Measurements from ENCODE around the gene KCNIP4. TPM values are rescaled to one million over a fixed set of nuclear protein-coding genes. Genes with fewer than 3 reads are reported as not detected.

The KCNIP4 gene
- total RNA-seq, 1 donor from 2014 or later, result not detected

DNA sequence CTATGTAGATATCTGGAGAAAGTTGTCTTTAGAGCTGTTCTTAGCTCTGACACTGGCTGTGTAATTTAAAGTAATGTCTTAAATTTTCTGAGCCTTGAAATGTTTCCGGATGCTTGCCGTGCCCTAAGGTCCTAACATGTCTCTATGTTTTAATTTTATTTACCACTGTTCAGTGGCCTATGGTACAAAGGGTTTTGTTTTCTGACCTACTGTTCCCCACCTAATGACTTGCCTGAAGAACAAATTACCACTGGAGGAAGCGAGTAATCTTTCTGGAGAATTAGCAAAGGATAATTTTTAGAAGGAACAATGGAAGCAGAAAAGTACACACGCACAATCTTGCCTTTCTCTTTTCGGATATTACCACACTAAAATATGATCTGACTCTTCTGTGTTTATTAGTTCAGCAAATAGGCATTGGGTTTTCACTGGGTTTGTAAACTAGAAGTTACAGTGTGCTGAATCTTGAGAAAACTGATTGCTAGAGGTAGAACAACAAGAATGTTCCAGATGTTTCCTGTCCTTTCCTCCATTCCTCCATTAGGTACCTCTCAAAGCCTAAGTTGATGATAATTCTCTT, 812.4 kb downstream of the KCNIP4 start:
- ChIA-PET CTCF (no interaction called here), POLR2A (no interaction called here)
- H3K4me3 Mint-ChIP-seq, result no peak overlapping the region
- no peak overlapping the region for H3K27ac Mint-ChIP-seq
- no peaks in the 10 kb centered on the region for H3K27me3 Mint-ChIP-seq
- intact Hi-C loops (cut with micrococcal nuclease), result no loop called here
- no peaks in the 10 kb centered on the region for H3K4me1 Mint-ChIP-seq
- TF ChIP-seq, protein P1, sequence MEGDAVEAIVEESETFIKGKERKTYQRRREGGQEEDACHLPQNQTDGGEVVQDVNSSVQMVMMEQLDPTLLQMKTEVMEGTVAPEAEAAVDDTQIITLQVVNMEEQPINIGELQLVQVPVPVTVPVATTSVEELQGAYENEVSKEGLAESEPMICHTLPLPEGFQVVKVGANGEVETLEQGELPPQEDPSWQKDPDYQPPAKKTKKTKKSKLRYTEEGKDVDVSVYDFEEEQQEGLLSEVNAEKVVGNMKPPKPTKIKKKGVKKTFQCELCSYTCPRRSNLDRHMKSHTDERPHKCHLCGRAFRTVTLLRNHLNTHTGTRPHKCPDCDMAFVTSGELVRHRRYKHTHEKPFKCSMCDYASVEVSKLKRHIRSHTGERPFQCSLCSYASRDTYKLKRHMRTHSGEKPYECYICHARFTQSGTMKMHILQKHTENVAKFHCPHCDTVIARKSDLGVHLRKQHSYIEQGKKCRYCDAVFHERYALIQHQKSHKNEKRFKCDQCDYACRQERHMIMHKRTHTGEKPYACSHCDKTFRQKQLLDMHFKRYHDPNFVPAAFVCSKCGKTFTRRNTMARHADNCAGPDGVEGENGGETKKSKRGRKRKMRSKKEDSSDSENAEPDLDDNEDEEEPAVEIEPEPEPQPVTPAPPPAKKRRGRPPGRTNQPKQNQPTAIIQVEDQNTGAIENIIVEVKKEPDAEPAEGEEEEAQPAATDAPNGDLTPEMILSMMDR (IDR thresholded peaks at IDR 0.05), result no peak
- peaks cover 13% of the 10 kb centered on the region for H3K9me3 Mint-ChIP-seq
- no peak for DNase-seq
- no peak for ATAC-seq (ENCODE audit: low read depth)
- H3K36me3 Mint-ChIP-seq (ENCODE audit: low read depth), result no peaks in the 10 kb centered on the region

DNA sequence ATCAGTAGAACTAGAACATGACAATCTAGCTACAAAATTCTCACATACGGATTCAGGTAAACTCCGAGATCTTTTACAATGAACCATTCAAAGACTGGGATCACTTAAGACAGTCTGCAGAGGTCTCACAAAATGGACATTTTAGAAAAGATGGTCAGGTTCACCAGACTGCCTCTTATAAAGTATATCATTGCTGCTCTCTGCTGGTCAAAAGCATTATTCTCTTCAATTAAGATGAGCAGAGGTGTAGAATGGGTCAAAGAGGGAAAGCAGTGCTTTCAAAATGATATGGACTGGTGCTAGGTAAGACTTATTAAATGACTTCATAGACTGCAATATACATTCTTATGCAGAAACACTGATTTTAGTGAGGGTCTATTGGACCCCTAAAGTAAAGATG, 813.6 kb downstream of the KCNIP4 start:
- no peak for ATAC-seq (ENCODE audit: low read depth)
- ChIA-PET POLR2A (no interaction called here), CTCF (no interaction called here)
- no peaks in the 10 kb centered on the region for H3K4me1 Mint-ChIP-seq
- peaks cover 13% of the 10 kb centered on the region for H3K9me3 Mint-ChIP-seq
- TF ChIP-seq, protein P1 (IDR thresholded peaks at IDR 0.05), result no peak
- H3K27ac Mint-ChIP-seq, result no peak overlapping the region
- DNase-seq, result no peak
- no peaks in the 10 kb centered on the region for H3K27me3 Mint-ChIP-seq
- intact Hi-C loops (cut with micrococcal nuclease), result no loop called here
- H3K36me3 Mint-ChIP-seq (ENCODE audit: low read depth), result no peaks in the 10 kb centered on the region
- H3K4me3 Mint-ChIP-seq, result no peak overlapping the region

DNA sequence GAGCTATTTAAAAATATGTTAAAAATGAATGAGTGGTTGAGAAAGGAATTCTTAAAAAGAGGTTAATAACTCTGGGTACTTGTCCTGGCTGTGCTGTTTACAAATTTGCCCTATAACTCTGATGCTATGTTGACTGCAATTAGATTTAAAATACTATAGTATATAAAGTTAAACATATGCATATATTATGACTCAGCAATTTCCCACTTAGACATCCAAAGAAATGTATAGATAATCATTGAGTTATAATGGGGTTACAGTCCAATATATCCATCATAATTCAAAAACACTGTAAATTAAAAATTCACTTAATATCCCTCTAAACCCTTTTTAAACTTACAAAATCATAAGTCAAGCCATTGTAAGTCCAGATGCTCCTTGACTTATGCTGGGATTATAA, 818.0 kb downstream of the KCNIP4 start:
- Mint-ChIP-seq H3K4me1 (no peaks in the 10 kb centered on the region), H3K9me3 (peaks cover 8% of the 10 kb centered on the region), H3K36me3 (ENCODE audit: low read depth) (no peaks in the 10 kb centered on the region), H3K4me3 (no peak overlapping the region), H3K27me3 (no peaks in the 10 kb centered on the region), H3K27ac (no peak overlapping the region)
- POLR2A ChIA-PET, result no interaction called here
- TF ChIP-seq, protein P1 (IDR thresholded peaks at IDR 0.05), result no peak
- ATAC-seq (ENCODE audit: low read depth) (no peak), DNase-seq (no peak)
- CTCF ChIA-PET, result no interaction called here
- intact Hi-C loops (cut with micrococcal nuclease), result no loop called here

DNA sequence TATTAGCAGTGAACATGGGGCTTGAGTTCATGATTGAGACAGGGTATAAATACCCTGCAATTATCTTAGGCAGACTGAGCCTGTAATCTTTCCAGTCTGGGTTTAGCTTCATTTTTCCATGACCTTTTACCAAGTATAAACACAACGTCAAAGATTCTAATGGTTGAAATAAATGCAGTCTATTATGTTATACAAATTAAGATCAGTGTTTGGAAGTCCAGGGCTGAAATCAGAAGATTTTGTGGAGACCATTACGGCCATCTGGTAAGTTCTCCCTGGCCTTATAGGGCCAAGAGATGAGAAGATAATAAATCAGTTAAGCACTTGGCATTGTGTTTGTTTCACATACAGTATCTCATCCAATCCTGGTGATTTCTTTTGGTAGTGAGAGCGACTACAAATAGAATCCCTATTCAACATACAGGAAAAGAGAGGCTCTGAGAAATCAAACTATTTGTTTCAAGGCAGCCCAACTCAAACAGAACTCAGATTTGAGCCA, 822.5 kb downstream of the KCNIP4 start:
- intact Hi-C loops (cut with micrococcal nuclease), result no loop called here
- Mint-ChIP-seq H3K4me3 (no peak overlapping the region), H3K9me3 (no peaks in the 10 kb centered on the region), H3K27me3 (no peaks in the 10 kb centered on the region), H3K36me3 (ENCODE audit: low read depth) (no peaks in the 10 kb centered on the region), H3K4me1 (no peaks in the 10 kb centered on the region), H3K27ac (no peak overlapping the region)
- TF ChIP-seq, protein P1 (IDR thresholded peaks at IDR 0.05), result no peak
- ChIA-PET POLR2A (no interaction called here), CTCF (no interaction called here)
- ATAC-seq (ENCODE audit: low read depth) (no peak), DNase-seq (no peak)

DNA sequence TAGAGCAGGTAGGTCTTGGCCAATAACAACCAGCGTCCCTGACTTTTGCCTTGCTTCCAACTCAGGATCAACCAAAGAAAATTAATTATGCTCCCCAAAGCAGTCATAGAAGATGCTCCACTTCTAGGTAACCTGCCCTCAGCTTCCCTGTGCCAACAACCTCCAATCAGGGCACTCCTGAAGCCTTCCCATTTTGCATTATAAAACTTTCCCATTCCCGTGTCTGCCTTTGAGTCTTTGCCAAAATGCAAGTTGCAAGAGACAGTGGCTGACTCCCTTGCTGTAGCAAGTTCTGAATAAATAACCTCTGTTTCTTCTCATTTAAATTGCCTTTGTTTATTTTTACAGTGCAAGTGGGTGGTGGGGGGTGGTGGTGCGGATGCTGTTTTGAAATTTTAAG, 830.3 kb downstream of the KCNIP4 start:
- no peak for ATAC-seq (ENCODE audit: low read depth)

More for the DNA sequence above, 830.3 kb downstream of the KCNIP4 start:
- Mint-ChIP-seq H3K9me3 (no peaks in the 10 kb centered on the region), H3K27me3 (no peaks in the 10 kb centered on the region), H3K36me3 (ENCODE audit: low read depth) (no peaks in the 10 kb centered on the region), H3K4me3 (no peak overlapping the region), H3K4me1 (no peaks in the 10 kb centered on the region), H3K27ac (no peak overlapping the region)
- no peak for DNase-seq
- TF ChIP-seq, protein P1 (IDR thresholded peaks at IDR 0.05), result no peak
- intact Hi-C loops (cut with micrococcal nuclease), result no loop called here
- POLR2A ChIA-PET, result no interaction called here
- CTCF ChIA-PET, result no interaction called here
